Aorta (tissue), 5 donors: ENCODE measurements around the gene CENPA. TPM values are rescaled to one million over a fixed set of nuclear protein-coding genes. Genes with fewer than 3 reads are reported as not detected.

ENCODE experiments used
- ATAC-seq: fragments of 200-7000 bp; cut with Tn5 transposase; one replicate; pipeline ENCODE4 v1.9.1; 2022; ENCODE audit warnings: moderate library complexity; ENCODE audit not compliant: low FRiP score
- DNase-seq, 2 donors: peaks; one replicate each; pipeline ENCODE4 v3.0.0-alpha.2; 2020
- H3K27ac ChIP-seq, 2 donors: one replicate each; pipeline ENCODE4 v1.5.1; 2013; ENCODE audit warnings: low read length in 2 of 2, mild to moderate bottlenecking in 2 of 2, moderate library complexity in 2 of 2, control low read depth in 1 of 2, inconsistent platforms in 1 of 2, low read depth in 1 of 2
- H3K27me3 ChIP-seq, 2 donors: one replicate each; pipeline ENCODE4 v1.6.1; 2013; ENCODE audit warnings: control low read depth in 1 of 2, low read length in 1 of 2, mild to moderate bottlenecking in 1 of 2, moderate library complexity in 1 of 2; ENCODE audit not compliant: insufficient read depth in 2 of 2, control insufficient read depth in 1 of 2
- H3K36me3 ChIP-seq, 2 donors: one replicate each; pipeline ENCODE4 v1.6.1; 2013; ENCODE audit warnings: control low read depth in 1 of 2, low read length in 1 of 2, mild to moderate bottlenecking in 1 of 2; ENCODE audit not compliant: insufficient read depth in 2 of 2, control insufficient read depth in 1 of 2
- H3K4me1 ChIP-seq, 2 donors: one replicate each; pipeline ENCODE4 v1.6.1; 2013; ENCODE audit warnings: low read length in 2 of 2, control low read depth in 1 of 2, mild to moderate bottlenecking in 1 of 2, moderate library complexity in 1 of 2; ENCODE audit not compliant: insufficient read depth in 2 of 2, control insufficient read depth in 1 of 2
- H3K4me3 ChIP-seq, 2 donors: one replicate each; pipeline ENCODE4 v1.5.1; 2013; ENCODE audit warnings: low read length in 2 of 2, control low read depth in 1 of 2, mild to moderate bottlenecking in 1 of 2
- H3K9me3 ChIP-seq: one replicate; pipeline ENCODE4 v1.6.1; 2013; ENCODE audit warnings: mild to moderate bottlenecking, low read length; ENCODE audit not compliant: control insufficient read depth
- WGBS, 2 donors: extraction: QIAGEN DNeasy Blood & Tissue Kit; methylation state at CpG; one replicate each; pipeline ENCODE4 v1.1.7; 2013; 5-methylcytosine and 5-hydroxymethylcytosine counted together
- intact Hi-C, 2 donors: fragments of 100-400 bp; cut with DNase I; formaldehyde crosslinking; loops; one replicate each; pipeline versions ENCODE4 v1.14.2 to v1.15.0; 2022
- polyA plus RNA-seq, 2 donors: library from polyadenylated mRNA; stranded (reverse); fragments of 200-250 nt; gene quantifications; one replicate each; pipeline ENCODE4 v1.2.3, GENCODE V29; 2013
- total RNA-seq, 2 donors: library from RNA; stranded (reverse); fragmentation: NEBNext Ultra II Directional; extraction: Animal tissue kit (Norgen Biotek cat#: 25700); gene quantifications; one replicate each; pipeline ENCODE4 v1.2.1, GENCODE V29; 2021
- donor health status: healthy with polysubstance abuse.
- donor health status: Bipolar disorder and iron deficiency.
- donor health status: DM: no; HTN: no; CAD: no.
- donor health status: DM: no; HTN: no; CAD: no.
- donor health status: DM: yes; HTN: yes; CAD: no.

Gene CENPA
- total and polyA plus RNA-seq, 4 donors: 0.23 to 1.2 TPM; not detected in 2

DNA sequence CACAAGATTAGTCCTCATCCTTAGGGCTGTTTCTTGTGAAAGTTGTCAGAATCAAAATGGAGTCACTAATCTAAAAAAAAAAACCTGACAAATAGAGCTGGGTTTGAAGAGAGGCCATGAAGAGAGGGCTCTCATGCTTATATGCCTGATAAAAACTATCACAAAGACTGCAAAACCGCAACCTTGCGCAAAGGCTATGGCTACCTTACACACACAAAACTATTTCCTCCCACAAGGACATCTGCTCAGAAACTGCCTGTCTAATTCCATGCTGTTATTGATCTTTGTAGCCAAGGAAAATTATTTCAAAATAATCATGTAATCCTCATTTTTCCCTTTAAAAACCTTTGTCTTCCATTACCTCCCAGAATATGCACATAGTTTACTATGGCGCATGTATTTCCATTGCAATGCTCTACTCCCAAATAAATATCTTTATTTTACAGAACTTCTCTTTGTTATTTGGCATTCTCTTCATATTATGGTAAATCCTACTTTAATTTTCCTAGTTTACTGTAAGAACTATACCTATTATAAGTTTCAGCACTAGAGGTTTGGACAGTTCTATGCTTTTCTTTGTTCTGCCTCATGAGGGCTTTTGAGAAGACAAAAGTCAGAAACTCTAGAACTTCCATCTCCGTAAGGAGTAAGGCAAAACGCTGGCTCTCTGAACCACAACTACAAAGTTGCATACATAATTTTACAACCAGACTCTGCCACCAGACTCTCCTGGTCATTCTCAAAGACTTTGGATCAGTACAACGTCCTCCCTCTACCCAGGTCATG lies 52.5 kb downstream of the CENPA start:
- Histone ChIP-seq H3K36me3 (no peaks in the 10 kb centered on the region), H3K9me3 (no peaks in the 10 kb centered on the region), H3K27ac (no peak overlapping the region), H3K4me1 (no peaks in the 10 kb centered on the region), H3K4me3 (no peak overlapping the region), H3K27me3 (no peaks in the 10 kb centered on the region)
- ATAC-seq (no peak), DNase-seq (no peak)
- WGBS, 2 donors: 54 to 57% methylated on average over 6 of the region's 6 CpGs
- intact Hi-C loops: no loop called here

DNA sequence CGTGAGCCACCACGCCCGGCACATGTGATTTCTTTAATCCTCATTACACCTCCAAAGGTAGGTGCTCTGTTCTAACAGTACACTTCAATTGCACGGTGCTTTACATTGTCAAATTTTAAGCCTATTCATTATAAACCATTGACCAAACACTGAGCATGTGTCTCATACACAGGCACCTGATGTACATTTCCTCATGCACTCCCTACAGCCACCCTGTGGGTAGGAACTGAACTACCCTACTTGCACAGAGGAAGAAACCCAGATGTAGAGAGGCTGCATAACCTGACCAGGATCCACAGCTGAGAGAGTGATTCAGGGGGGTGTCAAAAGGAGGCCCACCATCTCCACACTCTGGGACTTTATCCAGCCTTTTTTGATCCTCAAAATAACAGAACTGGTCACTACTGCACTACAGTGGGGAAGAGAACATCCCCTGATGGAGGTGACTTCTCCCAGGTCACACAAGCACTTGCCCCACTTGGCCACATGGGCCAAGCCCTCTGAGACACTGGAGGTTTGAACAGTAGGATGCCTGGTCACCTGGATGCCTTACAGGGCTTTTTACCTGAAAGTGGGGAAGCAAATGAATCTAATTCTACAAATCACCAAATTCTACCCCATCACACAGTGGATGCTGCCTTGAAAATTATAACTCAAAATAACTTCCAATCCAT lies 55.2 kb downstream of the CENPA start:
- WGBS, 2 donors: 86 to 93% methylated on average over 4 of the region's 4 CpGs
- intact Hi-C loops: no loop called here
- no peaks in the 10 kb centered on the region for H3K27me3 ChIP-seq
- ATAC-seq (no peak), DNase-seq (no peak)
- no peak overlapping the region for H3K4me3 ChIP-seq
- no peaks in the 10 kb centered on the region for H3K9me3 ChIP-seq
- H3K4me1 ChIP-seq: no peaks in the 10 kb centered on the region
- no peak overlapping the region for H3K27ac ChIP-seq
- H3K36me3 ChIP-seq: no peaks in the 10 kb centered on the region

DNA sequence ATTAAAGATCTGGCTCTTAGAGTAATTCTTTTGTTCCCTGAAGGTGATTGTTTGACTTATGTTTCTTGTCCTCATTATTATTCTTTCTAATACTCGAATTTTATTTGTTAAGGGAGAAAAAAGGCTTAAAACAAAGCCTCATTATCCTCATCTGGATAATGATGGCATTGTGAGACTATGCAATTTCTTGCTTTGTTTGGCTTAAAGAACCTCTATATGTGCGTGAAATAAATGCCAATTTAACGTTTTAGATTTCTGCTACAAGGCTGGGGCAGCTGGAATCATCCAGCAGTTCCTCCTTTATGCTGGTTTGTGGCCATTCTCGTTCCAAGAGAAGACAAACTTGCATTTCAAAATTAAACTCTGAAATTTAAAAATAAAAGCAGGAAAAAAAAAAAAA lies 57.2 kb downstream of the CENPA start:
- WGBS, 2 donors: 30 to 41% methylated on average over 4 of the region's 4 CpGs
- Histone ChIP-seq H3K4me3 (no peak overlapping the region), H3K9me3 (no peaks in the 10 kb centered on the region), H3K27ac (no peak overlapping the region), H3K36me3 (no peaks in the 10 kb centered on the region), H3K4me1 (no peaks in the 10 kb centered on the region), H3K27me3 (peaks cover 0 to 2% of the 10 kb centered on the region in 2 donors)
- DNase-seq (no peak), ATAC-seq (no peak)
- intact Hi-C loops: no loop called here

Other genes with a start within 250 kb of the CENPA start
- under 1 TPM in 1 of 2 donors, not detected in 1; 0.60 TPM for gene CIB4, start 144.7 kb upstream of the CENPA start, total RNA-seq
- not detected for gene CIB4, start 144.7 kb upstream of the CENPA start, polyA plus RNA-seq
- gene KCNK3, start 93.3 kb upstream of the CENPA start, total RNA-seq: 10 to 100 TPM in 1 of 2 donors, 1 to 10 TPM in 1; 8.7 to 14.7 TPM
- gene KCNK3, start 93.3 kb upstream of the CENPA start, polyA plus RNA-seq: 1 to 10 TPM in 1 of 2 donors, under 1 TPM in 1; 0.63 to 6.5 TPM
- 10 to 100 TPM; 33.2 to 34.6 TPM for gene SLC35F6, start 21.8 kb upstream of the CENPA start, total RNA-seq
- 1 to 10 TPM; 9.6 to 10.0 TPM for gene SLC35F6, start 21.8 kb upstream of the CENPA start, polyA plus RNA-seq
- gene DPYSL5, start 62.1 kb downstream of the CENPA start, total RNA-seq: not detected
- gene DPYSL5, start 62.1 kb downstream of the CENPA start, polyA plus RNA-seq: not detected
- 10 to 100 TPM; 15.9 to 16.1 TPM for gene MAPRE3, start 184.6 kb downstream of the CENPA start, total RNA-seq
- gene MAPRE3, start 184.6 kb downstream of the CENPA start, polyA plus RNA-seq: 10 to 100 TPM in 1 of 2 donors, 1 to 10 TPM in 1; 7.9 to 26.7 TPM
- 100 to 1,000 TPM in 1 of 2 donors, 10 to 100 TPM in 1; 96.4 to 106 TPM for gene TMEM214, start 246.9 kb downstream of the CENPA start, total RNA-seq
- gene TMEM214, start 246.9 kb downstream of the CENPA start, polyA plus RNA-seq: 10 to 100 TPM; 30.2 to 93.3 TPM